ENCODE results near the gene FKBP5.

DNA sequence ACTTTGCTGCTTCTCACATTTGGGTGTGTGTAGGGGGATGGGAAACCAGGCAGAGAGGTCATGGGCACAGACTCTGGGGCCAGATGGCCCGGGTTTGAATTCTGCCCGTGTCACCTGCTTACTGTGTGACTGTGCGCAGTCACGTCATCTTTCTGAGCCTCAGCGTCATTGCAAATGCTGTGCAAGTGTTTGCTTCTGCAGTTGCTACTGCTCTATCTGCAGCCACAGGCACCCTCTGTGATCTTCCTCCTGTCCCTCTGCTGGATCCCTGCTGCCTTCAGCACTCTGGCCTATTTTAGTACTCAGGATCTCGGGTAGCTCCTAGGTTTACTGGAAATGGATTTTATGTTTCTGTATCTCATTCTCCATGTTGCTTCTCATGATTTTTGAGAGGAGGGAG, 135.4 kb downstream of the FKBP5 start:
- TF ChIP-seq, protein P1, sequence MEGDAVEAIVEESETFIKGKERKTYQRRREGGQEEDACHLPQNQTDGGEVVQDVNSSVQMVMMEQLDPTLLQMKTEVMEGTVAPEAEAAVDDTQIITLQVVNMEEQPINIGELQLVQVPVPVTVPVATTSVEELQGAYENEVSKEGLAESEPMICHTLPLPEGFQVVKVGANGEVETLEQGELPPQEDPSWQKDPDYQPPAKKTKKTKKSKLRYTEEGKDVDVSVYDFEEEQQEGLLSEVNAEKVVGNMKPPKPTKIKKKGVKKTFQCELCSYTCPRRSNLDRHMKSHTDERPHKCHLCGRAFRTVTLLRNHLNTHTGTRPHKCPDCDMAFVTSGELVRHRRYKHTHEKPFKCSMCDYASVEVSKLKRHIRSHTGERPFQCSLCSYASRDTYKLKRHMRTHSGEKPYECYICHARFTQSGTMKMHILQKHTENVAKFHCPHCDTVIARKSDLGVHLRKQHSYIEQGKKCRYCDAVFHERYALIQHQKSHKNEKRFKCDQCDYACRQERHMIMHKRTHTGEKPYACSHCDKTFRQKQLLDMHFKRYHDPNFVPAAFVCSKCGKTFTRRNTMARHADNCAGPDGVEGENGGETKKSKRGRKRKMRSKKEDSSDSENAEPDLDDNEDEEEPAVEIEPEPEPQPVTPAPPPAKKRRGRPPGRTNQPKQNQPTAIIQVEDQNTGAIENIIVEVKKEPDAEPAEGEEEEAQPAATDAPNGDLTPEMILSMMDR (IDR thresholded peaks at IDR 0.05) = no peak
- TF ChIP-seq POLR2A (IDR thresholded peaks at IDR 0.05) = no peak
